DMS153 treated with DMSO at 0.1 percent for 48 hours (cell line): Measurements from ENCODE around the gene MAP1B.

Source experiments
- DNase-seq: peaks from one replicate; lab custom pipeline; 2025; ENCODE audit not compliant: unreplicated experiment; lab: John Stamatoyannopoulos, UW

MAP1B gene

GRCh38 chr5:72129725-72130124 is 22.4 kb downstream of the MAP1B start:
- DNase-seq, result no peak

DNA sequence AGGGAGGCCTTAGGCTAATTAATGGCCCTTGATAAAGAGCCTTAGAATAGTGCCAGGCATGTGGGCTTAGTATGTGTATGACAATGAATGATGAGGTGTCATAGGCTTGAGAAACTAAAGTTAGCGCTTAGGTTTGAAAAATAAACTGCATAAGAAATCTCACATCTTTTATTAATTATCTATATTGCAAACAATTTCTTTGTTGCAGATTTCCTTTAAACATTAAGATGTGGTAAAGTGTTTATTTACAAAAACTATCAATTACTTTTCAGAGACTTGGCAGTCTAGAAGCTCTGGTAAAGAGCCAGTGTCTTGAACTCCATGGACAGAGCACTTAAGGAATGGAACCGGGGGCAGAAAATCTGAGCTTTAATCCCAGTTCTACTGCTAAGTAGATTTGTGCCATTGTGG is 23.1 kb downstream of the MAP1B start:
- DNase-seq, result no peak

GRCh38 chr5:72133212-72133990 is 26.1 kb downstream of the MAP1B start:
- no peak for DNase-seq

DNA sequence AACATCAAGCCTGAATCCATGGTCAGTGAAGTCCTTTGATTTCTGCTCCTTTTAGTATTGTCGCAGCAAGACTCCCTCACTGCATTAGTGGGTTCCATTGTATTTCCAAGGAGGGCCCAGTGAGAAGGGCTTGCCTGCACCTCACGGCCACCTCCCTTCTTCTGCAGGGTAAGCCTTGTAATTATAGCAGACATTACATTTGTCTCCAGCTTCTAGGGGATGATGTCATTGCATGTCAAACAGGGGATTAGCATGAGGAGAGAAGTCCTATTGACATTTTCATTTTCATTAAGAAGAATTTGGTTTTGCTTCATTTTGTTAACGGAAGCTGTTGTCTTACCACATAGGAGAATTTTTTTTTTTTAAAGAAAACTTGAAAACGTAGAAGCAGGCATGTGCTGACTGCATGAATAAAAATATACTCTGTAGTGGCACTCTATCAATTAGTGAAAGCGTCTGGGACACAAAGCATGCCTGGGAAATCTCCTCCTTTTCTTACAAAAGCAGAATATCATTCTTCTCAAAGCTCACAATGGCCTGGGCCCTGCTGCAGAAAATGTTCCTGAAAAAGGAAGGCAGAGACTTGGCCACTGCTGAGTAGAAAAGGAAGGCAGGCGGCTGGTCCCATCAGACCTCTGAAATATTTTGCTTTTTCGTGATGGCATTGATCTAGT is 27.1 kb downstream of the MAP1B start:
- DNase-seq, result no peak

- no peak for DNase-seq
These were observed 30.6 kb downstream of the MAP1B start for GRCh38 chr5:72137826-72138409.

- DNase-seq, result no peak
These were observed 31.8 kb downstream of the MAP1B start for GRCh38 chr5:72138943-72139521.

GRCh38 chr5:72140711-72141110 is 33.4 kb downstream of the MAP1B start:
- no peak for DNase-seq

DNA sequence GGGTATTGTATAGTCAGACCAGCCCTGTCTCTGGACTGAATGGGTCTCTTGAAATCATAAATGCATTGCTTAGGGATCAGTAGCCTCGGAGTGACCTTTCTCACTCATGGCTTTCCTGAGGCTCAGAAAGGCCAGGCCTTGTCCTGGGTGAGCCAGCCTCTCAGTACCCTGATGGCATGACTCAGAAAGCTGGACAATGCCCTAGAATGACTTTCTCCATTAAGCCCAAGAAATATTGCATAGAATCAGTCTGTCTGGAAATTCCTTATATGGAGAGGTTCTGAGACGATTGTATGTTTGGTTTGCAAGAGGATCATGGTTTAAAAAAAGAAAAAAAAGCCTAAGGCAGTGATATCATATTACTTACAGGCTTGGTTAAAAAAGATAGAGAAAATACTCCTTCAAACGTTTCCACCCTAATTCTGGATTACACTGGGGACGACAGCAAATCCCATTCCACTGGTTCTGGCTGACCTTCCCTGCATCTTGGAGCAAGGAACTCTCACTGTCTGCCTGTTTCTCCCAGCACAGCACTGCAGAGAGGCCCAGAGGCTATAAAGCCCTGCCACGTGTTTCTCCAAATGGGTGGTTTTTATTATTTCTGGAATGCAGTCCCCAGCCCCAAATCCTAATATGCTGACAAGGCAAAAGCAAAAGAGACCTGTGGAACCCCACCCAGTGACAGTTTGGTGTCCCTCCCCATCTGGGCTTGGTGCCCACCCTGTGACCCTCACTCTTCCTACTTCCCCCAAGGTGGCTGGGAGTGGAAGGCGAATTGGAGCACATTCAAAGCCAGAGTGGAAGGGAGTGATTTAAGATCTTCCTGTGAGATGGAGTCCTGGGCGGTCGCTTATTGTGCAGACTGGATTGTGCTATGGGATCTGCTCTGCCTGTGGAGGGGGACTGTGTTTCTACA is 34.4 kb downstream of the MAP1B start:
- no peak for DNase-seq

DNA sequence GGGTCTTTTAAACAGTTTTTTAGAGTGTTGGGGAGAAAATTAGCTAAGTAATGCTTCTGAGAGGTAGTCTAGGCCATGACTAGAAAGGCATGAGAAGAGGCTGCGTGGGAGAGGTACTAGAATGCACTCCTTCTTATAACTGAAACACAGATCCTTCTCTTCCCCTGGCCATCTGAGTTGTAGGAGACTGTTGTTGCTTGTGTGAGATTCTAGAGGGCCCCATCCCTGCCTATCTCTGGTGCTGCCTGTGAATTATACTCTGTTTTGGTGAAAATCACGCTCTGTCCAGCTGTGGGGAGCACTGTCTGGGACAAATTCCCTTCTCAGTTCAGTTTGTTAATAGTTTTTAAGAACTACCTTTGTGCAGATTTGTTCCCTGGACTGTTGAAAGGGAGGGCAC is 37.5 kb downstream of the MAP1B start:
- no peak for DNase-seq

GRCh38 chr5:72145348-72145747 is 38.1 kb downstream of the MAP1B start:
- no peak for DNase-seq

DNA sequence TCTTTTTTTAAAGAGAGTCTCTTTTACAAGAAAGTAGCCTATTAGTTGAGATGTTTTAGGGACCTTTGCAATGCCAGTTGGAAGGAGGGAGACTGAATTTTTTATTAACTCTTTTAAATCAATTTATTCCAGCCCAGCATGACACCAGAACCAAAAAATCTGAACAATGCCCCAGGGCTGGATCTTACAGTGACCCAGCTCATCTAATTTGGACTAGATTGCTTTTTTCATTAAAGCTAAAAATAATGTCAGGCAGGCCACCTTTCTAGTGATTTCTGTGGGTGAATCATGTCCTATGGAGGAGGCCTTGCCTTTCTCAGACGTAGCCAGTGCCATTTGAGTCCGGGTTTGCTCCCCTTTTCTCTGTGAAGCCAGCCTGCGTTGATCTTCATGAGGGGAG is 38.8 kb downstream of the MAP1B start:
- no peak for DNase-seq

DNA sequence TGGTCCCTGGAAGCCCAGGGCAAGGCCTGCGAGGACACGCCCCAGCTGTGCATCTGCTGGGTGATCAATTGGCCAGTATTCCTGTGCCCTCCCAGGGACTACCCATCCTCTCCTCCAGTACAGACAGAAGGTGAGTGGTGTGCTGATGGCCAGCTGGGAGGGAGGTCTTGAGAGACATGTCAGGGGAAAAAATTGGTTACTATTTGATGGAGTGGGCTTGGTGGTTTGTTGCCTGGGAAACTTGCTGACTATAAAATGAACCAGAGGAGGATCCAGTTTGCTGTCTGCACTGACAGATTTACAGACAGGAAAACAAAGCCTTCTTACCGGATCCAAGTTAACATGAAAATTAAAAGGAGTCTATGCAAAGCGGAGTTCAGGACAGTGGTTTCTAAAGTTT is 40.3 kb downstream of the MAP1B start:
- no peak for DNase-seq

DNA sequence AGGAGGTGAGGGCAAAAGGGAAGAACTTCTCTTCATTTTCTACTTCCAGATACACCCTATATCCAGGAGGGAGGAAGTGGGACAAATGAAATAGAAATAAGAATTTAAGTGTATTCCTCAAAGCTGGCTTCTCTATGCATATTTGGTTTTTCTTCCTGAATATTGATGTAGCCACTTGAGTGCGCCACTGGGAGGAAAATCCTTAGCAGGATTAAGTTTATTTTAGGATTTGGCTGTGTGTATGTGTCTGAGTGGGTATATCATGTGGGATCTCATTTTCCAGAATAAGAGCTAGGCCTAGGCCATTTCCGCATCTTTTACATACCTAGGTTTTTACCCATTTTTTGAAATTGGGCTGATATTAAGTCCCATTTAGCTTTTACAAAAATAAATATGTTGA is 42.5 kb downstream of the MAP1B start:
- DNase-seq, result no peak

- DNase-seq, result no peak
These were observed 43.9 kb downstream of the MAP1B start for GRCh38 chr5:72151169-72151568.

- no peak for DNase-seq
These were observed 44.4 kb downstream of the MAP1B start for GRCh38 chr5:72151646-72152045.

GRCh38 chr5:72152545-72152944 is 45.3 kb downstream of the MAP1B start:
- no peak for DNase-seq

GRCh38 chr5:72153551-72153950 is 46.3 kb downstream of the MAP1B start:
- no peak for DNase-seq

DNA sequence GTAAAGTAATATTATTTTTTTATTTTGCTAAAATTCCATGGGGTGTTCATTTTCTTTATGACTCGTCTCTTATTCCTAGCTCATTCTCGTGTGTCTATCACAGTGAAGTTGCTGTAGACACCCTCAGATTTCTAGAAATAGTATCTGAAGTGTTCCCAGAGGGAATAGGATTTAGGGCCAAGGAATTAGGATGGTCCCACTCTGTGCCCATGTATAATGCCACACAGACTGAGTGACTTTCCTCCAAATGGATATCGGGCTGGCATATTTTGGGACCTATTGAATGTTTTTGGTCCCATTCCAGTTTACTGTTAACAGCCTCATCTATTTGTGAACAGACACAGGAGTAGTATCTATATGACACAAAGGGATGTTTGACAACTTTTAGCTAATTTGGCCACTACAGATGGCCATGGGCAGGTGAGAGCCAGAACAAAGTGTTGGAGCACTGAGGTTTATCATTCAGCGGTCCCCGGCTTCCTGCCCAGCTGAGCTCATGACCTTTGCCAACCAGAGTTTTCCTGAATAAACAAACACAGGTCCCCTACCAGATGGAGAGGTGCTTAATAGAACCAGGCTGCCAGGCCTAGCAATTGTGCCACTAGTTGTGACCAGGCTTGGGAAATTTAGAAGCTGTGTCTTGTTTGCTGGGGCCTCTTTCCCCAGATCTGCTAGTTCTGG is 46.9 kb downstream of the MAP1B start:
- no peak for DNase-seq

DNA sequence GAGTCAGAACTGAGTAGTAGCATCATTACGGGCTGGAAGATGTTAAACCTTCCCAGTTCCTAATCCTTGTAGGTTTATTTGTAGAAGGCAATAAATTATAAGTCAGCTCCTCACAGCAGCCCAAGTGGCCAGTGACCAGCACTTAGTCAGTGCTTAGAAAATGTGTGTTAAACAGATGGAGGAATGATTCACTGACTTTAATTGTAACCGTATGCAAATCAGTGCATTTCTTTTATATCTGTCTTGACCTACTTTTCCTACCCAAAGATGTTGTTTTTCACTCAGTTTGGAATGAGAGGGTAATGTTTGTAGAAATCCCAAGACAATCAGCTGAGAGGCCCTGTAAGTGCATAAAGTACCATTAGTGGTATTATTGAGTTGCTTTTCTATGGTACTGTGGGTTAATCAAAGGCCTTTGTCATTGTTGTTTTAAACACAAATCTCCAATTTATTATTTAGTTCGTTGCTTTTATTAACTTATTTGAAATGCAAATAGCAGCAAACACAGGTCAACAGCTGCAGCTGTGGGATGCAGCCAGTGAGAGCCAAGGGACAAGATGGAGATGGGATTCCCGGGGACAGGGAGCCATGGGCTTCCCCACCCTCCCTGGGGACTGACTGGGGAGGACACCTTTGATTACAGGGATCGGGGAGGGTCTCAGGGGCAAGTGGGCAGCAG is 49.8 kb downstream of the MAP1B start:
- no peak for DNase-seq

GRCh38 chr5:72157625-72157962 is 50.3 kb downstream of the MAP1B start:
- no peak for DNase-seq
